ENCODE data around the gene SLC8A3.

The SLC8A3 gene

DNA sequence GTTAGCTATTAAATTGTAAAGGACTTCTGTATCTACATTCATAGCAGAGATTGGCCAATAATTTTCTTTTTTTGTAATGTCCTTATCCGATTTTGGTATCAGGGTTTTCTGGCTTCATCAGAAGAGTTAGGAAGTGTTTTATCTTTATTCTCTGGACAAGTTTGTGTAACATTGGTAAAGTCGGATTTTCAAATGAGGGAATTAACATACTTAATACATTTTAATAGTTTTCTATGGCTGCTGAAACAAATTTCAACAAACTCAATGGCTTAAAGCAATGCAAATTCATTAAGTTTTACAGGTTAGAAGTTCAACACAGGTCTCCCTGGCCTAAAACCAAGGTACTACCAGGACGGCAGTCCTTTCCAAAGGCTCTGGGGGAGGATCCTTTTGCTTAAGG is 13.2 kb upstream of the SLC8A3 start:
- TF ChIP-seq, protein P1, sequence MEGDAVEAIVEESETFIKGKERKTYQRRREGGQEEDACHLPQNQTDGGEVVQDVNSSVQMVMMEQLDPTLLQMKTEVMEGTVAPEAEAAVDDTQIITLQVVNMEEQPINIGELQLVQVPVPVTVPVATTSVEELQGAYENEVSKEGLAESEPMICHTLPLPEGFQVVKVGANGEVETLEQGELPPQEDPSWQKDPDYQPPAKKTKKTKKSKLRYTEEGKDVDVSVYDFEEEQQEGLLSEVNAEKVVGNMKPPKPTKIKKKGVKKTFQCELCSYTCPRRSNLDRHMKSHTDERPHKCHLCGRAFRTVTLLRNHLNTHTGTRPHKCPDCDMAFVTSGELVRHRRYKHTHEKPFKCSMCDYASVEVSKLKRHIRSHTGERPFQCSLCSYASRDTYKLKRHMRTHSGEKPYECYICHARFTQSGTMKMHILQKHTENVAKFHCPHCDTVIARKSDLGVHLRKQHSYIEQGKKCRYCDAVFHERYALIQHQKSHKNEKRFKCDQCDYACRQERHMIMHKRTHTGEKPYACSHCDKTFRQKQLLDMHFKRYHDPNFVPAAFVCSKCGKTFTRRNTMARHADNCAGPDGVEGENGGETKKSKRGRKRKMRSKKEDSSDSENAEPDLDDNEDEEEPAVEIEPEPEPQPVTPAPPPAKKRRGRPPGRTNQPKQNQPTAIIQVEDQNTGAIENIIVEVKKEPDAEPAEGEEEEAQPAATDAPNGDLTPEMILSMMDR (IDR thresholded peaks at IDR 0.05), result no peak

DNA sequence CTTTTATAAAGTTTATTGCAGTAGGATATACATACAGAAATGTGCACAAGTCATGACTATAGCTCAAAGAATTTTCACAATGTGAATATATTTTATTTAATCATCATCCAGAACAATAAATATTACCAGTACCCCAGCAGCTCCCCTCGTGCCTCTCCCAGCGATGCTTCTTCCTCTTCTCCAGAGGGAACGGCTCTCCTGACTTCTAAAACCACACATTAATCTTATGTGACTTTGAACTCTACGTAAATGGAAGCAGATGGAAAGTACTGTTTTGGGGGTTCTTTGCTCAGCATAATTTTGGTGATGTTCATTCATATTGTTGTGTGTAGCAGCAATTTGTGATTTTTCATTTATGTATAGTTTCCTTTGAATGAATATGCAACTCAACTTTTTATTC is 4.6 kb upstream of the SLC8A3 start:
- TF ChIP-seq, protein P1 (IDR thresholded peaks at IDR 0.05), result no peak

DNA sequence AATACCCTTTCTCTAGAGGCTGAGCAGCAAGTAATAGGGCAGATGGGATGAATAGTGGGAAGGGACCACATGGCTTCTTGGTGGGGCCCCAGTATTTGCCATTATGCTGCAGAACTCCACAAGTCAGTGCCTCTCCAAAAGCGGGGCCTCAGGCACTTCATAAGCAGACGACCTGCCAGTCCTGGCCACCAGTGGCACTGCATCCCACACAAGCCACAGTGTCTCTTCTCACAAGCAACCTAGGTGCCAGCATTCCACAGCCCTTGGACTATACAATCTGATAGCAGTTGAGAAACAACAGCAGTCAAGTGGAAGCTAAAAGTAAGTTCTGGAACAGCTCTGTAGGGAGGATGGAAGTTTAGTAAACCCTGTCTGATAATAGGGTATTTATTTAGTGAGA is 4.2 kb upstream of the SLC8A3 start:
- TF ChIP-seq, protein P1 (IDR thresholded peaks at IDR 0.05), result no peak

DNA sequence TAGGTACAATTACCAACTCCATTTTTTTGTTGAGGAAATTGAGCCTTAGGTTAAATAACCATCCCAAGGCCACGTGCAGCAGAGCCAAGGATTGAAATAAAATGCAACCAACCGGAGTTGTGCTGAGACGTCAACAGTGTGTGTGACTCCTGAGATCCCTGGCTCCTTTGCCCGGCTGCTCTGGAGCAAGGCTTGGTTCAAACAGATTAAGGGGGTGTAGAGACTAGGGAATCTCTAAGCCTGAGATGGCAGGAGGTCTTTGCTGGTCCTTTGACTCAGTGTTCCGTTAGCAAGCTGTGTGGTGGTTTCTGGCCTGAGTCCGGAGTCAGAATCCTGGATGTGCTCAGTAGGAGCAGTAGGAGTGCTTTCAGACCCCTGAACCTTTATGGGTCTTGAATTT is 1.4 kb upstream of the SLC8A3 start:
- TF ChIP-seq, protein P1 (IDR thresholded peaks at IDR 0.05), result no peak

DNA sequence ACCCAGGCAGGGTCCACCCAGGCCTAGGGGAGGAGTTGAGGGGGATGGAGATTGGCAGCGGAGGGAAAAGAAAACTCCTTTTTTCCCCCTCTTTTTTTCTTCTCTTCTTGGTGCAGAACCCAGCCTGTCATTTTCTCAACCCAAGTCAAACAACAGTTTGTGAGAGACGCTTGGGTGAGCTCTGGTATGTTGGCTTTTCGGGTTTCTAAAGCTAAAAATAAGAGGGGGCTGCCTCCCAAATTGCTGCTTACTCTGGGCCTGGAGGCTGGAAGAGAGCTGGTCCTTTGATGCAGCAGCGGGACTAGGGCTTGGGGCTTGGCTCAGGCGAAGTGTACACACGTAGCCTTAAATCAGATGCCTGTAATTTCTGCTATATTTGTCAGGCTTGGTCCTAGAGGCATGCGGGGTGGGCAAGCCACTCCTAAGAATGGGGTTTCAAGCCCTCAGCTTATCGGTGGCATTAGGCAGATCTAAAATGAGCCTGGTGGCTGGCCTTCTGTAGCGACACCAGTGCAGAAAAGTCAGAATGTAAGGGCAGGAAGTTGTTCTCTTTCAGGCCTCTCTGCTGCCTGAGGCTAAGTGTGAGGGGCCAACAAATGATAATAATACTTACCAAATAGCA is 816 bp upstream of the SLC8A3 start:
- TF ChIP-seq, protein P1 (IDR thresholded peaks at IDR 0.05), result no peak

DNA sequence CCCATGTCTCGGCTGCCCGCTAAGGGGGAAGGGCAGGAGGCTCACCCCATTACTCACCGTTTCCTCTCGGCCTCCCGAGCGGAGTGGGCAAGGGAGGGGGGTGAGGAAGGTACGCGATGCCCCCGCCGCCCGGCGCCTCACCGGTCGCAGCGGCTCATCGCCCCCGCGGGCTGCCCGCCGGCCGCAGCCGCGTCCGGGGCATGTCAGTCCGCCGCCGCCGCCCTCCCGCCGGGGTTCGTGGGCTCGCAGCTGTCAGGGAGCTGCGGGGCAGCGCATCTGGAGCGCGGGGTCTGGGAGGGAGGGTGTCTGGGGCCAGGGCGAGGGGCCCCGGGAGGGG is 461 bp downstream of the SLC8A3 start:
- TF ChIP-seq, protein P1 (IDR thresholded peaks at IDR 0.05), result no peak

DNA sequence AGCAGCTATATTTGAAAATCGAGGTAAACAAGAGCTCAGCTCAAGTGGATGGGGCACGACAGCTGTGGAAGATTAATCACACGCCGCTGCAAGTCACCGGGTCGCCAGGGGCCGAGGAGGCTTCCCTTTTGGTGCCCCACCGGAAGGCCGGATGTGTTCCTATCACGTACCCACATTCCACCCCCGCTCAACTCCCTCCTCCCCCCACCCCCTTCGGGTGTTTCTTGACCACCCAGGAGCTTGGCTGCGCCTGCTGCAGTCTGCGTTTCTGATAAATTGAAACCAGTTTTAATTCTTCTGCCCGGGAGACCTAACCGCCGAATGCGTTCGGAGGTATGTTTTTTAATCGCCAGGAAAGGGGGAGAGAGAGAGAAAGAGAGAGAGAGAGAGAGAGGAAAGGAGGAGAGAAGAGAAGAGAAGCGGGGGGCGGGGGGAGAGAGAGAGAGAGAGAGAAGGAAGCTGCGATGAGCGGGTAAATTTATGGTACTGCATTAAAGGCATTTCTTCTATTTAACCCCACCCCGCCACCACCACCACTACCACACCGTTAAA is 1.8 kb downstream of the SLC8A3 start:
- TF ChIP-seq, protein P1 (IDR thresholded peaks at IDR 0.05), result no peak

DNA sequence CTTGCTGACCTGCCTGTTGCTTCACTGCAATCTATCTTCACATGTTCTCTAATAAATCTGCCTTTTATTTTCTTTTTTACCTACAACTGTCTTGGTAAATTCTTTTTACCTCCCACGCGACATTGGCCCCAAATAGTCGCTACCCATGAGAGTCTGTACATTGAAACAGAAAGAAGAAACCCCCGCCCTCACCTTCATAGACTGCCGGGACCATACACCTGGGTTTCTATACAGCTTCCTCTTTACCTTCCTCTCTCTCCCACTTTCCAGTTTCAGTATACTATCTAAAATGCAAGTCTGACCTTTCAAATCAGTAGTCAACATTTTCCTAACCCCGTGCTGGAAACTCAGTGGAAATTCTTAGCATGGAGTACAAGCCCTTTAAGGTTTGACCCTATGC is 4.8 kb downstream of the SLC8A3 start:
- TF ChIP-seq, protein P1 (IDR thresholded peaks at IDR 0.05), result no peak
